GM12801 (cell line): ENCODE measurements around the gene KLHDC7B.

Source experiments
- CTCF ChIP-seq: IDR thresholded peaks from one replicate; pipeline ENCODE4 v1.5.1; 2011; ENCODE audit warnings: control low read depth; ENCODE audit not compliant: insufficient read length; ENCODE audit errors: extremely low read depth

Gene KLHDC7B

DNA sequence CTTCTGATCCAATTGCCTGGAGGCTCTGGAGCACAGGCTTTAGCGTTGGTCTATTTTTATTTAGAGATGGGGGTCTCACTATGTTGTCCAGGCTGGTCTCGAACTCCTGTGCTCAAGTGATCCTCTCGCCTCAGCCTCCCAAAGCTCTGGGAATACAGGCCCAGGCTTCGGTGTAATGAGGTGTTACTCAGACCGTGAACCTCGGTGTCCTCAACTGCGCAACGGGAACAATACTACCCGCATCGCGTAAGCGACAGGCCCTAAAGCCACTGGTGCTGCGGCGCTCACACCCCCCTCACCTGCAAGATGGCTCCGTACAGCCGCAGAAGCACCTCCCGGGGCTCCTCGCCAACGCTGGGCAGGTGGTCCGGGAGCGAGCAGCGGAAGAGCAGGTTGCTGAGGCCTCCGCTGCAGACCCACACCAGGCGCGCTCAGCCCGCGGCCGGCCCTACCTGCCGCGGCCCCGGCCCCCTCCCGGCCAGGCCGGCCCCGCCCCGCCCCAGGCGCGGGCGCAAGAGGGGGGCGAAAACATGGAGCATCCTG, 36.3 kb downstream of the KLHDC7B start:
- TF ChIP-seq CTCF, result no peak

DNA sequence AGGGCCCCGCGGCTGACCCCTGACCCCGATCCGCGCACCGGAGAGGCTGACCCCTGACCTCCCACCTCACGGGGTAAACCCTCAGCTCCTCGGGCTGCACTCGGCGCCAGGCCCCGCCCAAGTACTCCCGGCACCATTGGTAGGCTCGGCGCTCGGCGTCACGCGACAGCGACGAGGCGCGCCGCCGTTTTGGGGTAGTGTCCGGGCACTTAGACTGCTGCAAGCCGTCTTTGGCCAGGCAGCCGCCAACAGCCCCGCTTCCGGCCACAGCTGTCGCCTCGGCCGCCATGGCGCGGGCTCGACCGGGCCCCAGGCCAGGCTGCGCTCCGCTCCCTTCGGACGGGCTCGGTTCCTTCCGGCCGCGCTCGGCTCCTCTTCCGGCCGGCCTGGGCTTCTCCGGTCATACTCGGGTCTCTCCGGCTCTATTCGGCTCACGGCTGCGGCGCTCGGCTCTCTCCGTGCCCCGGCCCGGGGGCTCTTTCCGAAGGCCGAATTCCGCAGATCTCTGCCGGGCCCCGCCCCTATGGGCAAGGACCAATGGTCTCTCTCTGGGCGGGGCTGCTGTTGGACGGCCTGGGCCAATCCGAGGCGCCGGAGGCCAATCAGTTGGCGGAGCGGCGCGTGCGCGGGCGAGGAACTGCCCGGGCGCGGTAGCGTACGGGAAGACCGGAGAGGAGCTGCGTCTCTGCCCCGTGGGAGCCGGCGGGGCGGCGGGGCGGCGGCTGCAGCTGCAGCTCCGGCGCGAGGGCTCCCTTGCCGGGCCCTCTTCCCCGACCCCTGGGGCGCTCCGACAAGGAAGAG, 37.0 kb downstream of the KLHDC7B start, which contains the start of gene CHKB:
Gene CHKB (minus strand): TSS at position 357 of the 801 bp plus-strand sequence. CDS start 68 bp downstream, at position 289.
- TF ChIP-seq CTCF, result no peak

DNA sequence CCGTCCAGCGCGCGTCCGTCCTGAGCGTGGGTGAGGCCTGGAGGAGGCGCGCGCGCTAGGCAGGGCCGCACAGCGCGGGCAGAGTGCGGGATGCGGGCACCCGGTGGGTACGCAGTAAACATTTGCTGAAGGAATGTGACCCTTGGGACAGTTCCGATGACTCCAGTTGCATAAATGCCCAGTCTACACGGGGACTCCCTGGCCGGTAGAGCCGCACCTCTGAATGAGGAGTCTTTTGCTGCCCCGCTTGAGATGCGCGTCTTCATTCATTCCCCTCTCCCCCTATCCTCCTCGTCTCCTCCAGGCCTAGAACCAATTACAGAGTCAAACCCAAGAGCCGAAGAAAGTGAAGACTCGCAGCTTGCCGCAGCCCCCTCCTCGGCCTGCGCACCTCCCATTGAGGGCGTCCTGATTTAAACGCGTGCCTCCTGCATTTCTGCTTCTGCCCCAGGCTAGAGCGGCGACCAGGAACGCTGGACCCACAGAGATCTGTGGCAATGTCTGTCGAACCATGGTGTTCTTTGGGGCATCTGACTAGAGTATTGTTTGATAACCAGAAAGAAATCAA, 37.7 kb downstream of the KLHDC7B start:
- no peak for TF ChIP-seq CTCF

- TF ChIP-seq CTCF, result no peak
Measured at GRCh38 chr22:50584106-50585096, 38.7 kb downstream of the KLHDC7B start.

DNA sequence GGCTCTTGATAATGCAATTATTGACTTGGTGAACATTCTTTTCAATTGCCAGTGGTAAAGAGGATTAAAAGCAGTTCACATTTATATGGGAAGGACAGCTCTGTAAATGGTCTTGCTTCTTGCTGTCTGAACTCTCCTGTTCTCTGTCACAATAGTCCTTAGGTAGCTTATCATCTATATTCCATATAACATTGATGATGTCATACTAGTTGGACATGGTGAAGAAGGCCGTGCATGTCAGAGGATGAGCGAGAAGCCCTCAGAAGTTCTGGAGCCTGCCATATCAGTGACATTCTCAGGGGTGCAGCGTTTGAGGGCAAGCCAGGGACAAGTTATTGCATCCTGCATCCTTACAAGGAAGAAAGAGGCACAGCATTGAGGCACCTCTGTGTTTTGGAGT, 39.5 kb downstream of the KLHDC7B start:
- TF ChIP-seq CTCF, result no peak

- TF ChIP-seq CTCF, result no peak
Measured at GRCh38 chr22:50585781-50586180, 40.1 kb downstream of the KLHDC7B start.

DNA sequence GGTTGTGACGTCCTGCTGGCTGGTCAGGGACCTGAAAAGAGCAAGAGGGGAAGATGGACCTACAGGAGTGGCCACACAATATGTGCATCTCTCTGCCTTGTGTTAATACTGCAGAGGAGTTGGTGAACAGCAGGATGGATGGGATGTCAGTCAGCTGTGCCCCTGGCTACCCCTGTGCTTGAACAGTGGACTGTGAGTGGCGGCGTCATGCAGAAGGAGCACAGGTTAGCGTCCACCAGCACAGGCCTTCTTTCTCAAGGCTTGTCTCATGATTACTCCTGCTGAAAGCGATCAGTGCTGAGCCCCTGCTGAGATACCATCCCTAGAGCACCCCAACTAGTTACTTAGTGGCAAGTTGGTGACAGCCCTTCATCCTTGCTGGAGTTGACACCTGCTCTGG, 40.7 kb downstream of the KLHDC7B start:
- no peak for TF ChIP-seq CTCF
